Breast epithelium (tissue), 4 donors: ENCODE results near the gene CORO1C. TPM values are rescaled to one million over a fixed set of nuclear protein-coding genes. Genes with fewer than 3 reads are reported as not detected.
"Not testable (repeated sequence)": the region's sequence is repeated elsewhere in the genome, so short reads cannot be mapped to it uniquely, and the experiment has no call there.

ENCODE experiments used
- DNase-seq, 2 donors: peaks; one replicate each; pipeline ENCODE4 v3.0.0-alpha.2; 2019; ENCODE audit warnings: low spot score in 2 of 2
- H3K27ac ChIP-seq, 2 donors: fragments of 200-600 bp; sonication (generic) in 1 of 2; one replicate each; pipeline ENCODE4 v1.5.1; 2016 to 2019; ENCODE audit warnings: mild to moderate bottlenecking in 1 of 2
- H3K27me3 ChIP-seq, 2 donors: fragments of 200-600 bp; sonication (generic) in 1 of 2; one replicate each; pipeline versions ENCODE4 v1.5.1 to v1.6.0; 2017 to 2019; ENCODE audit warnings: control low read depth in 1 of 2, mild to moderate bottlenecking in 1 of 2
- H3K36me3 ChIP-seq: fragments of 200-600 bp; one replicate; pipeline ENCODE4 v1.5.1; 2019
- H3K4me1 ChIP-seq, 2 donors: fragments of 200-600 bp; sonication (generic); one replicate each; pipeline ENCODE4 v1.5.1; 2016 to 2019; ENCODE audit warnings: control low read depth in 1 of 2
- H3K4me3 ChIP-seq, 3 donors: fragments of 200-600 bp; sonication (generic); 1 replicate in 2 of 3; 2 replicates in 1 of 3; pipeline ENCODE4 v1.5.1; 2016 to 2019; ENCODE audit warnings: mild to moderate bottlenecking in 3 of 3, moderate library complexity in 2 of 3
- H3K9me3 ChIP-seq, 2 donors: fragments of 200-600 bp; sonication (generic) in 1 of 2; one replicate each; pipeline ENCODE4 v1.5.1; 2016 to 2019; ENCODE audit warnings: control low read depth in 1 of 2
- CTCF ChIP-seq, 3 donors: fragments of 450-650 bp; IDR thresholded peaks; one replicate each; pipeline ENCODE4 v1.5.1; 2016 to 2017; ENCODE audit warnings: antibody characterized with exemption in 3 of 3, mild to moderate bottlenecking in 3 of 3, moderate library complexity in 3 of 3
- POLR2A ChIP-seq: fragments of 450-650 bp; IDR thresholded peaks from one replicate; pipeline ENCODE4 v1.6.1; 2016; ENCODE audit warnings: antibody characterized with exemption, mild to moderate bottlenecking, moderate library complexity
- POLR2AphosphoS5 ChIP-seq, 3 donors: sonication (generic); formaldehyde crosslinking; IDR thresholded peaks; one replicate each; pipeline ENCODE4 v1.6.1; 2017; ENCODE audit warnings: antibody characterized with exemption in 3 of 3
- intact Hi-C: fragments of 100-400 bp; cut with DNase I; formaldehyde crosslinking; loops from one replicate; pipeline ENCODE4 v1.15.1; 2023; ENCODE audit warnings: low total_unique reads
- total RNA-seq, 3 donors: library from RNA; depleted of rRNA; stranded (reverse); fragments of >200 nt; gene quantifications; one replicate each; pipeline ENCODE4 v1.1.0, GENCODE V29; 2016

CORO1C gene
- total RNA-seq, 3 donors from 2014 or later = 121 to 155 (median 149) TPM

- no peak overlapping the region for H3K27ac ChIP-seq
- H3K4me3 ChIP-seq = no peak overlapping the region
- no peaks in the 10 kb centered on the region for H3K9me3 ChIP-seq
- no peak for TF ChIP-seq POLR2AphosphoS5 (IDR thresholded peaks at IDR 0.05)
- no peak for TF ChIP-seq POLR2A
- TF ChIP-seq CTCF (IDR thresholded peaks at IDR 0.05) = no peak
- DNase-seq = no peak
- no peaks in the 10 kb centered on the region for H3K4me1 ChIP-seq
- H3K36me3 ChIP-seq = no peaks in the 10 kb centered on the region
- H3K27me3 ChIP-seq = no peaks in the 10 kb centered on the region
- intact Hi-C loops = loop anchor here (2.0 to 5.0 kb wide), 2 partner anchors 20 to 1640 kb away; no protein-coding TSS in a partner anchor
Measured at GRCh38 chr12:108622421-108622820, 108.9 kb downstream of the CORO1C start.

GRCh38 chr12:108621161-108621560, 110.2 kb downstream of the CORO1C start:
- no peak for TF ChIP-seq CTCF (IDR thresholded peaks at IDR 0.05)
- no peak for TF ChIP-seq POLR2A
- no peak for TF ChIP-seq POLR2AphosphoS5 (IDR thresholded peaks at IDR 0.05)
- Histone ChIP-seq H3K4me3 (no peak overlapping the region), H3K27me3 (no peaks in the 10 kb centered on the region), H3K27ac (no peak overlapping the region), H3K36me3 (no peaks in the 10 kb centered on the region), H3K9me3 (no peaks in the 10 kb centered on the region), H3K4me1 (no peaks in the 10 kb centered on the region)
- DNase-seq = no peak
- intact Hi-C loops = loop anchor here (5.0 kb wide), 1 partner anchor 1639 kb away; no protein-coding TSS in a partner anchor

GRCh38 chr12:108620236-108620879, 111.0 kb downstream of the CORO1C start:
- DNase-seq = no peak
- Histone ChIP-seq H3K4me1 (no peaks in the 10 kb centered on the region), H3K36me3 (no peaks in the 10 kb centered on the region), H3K27ac (no peak overlapping the region), H3K9me3 (no peaks in the 10 kb centered on the region), H3K27me3 (no peaks in the 10 kb centered on the region), H3K4me3 (no peak overlapping the region)
- intact Hi-C loops = loop anchor here (5.0 kb wide), 1 partner anchor 1638 kb away; no protein-coding TSS in a partner anchor
- TF ChIP-seq POLR2AphosphoS5 (IDR thresholded peaks at IDR 0.05) (no peak), CTCF (IDR thresholded peaks at IDR 0.05) (no peak), POLR2A (no peak)

- Histone ChIP-seq H3K36me3 (no peaks in the 10 kb centered on the region), H3K4me1 (no peaks in the 10 kb centered on the region), H3K27me3 (no peaks in the 10 kb centered on the region), H3K9me3 (no peaks in the 10 kb centered on the region), H3K4me3 (no peak overlapping the region), H3K27ac (no peak overlapping the region)
- intact Hi-C loops = loop anchor here (5.0 kb wide), 2 partner anchors 52 to 1637 kb away; no protein-coding TSS in a partner anchor
- no peak for TF ChIP-seq POLR2A
- TF ChIP-seq POLR2AphosphoS5 (IDR thresholded peaks at IDR 0.05) = no peak
- no peak for TF ChIP-seq CTCF (IDR thresholded peaks at IDR 0.05)
- DNase-seq = no peak
Measured at GRCh38 chr12:108619369-108620160, 111.8 kb downstream of the CORO1C start.

GRCh38 chr12:108618953-108619274, 112.4 kb downstream of the CORO1C start:
- intact Hi-C loops = loop anchor here (5.0 kb wide), 1 partner anchor 52 kb away; no protein-coding TSS in a partner anchor
- not testable (repeated sequence) for H3K36me3 ChIP-seq, DNase-seq, H3K4me3 ChIP-seq, H3K4me1 ChIP-seq, H3K27ac ChIP-seq, H3K27me3 ChIP-seq, H3K9me3 ChIP-seq
